ENCODE measurements around the gene RDH13. TPM values are rescaled to one million over a fixed set of nuclear protein-coding genes. Genes with fewer than 3 reads are reported as not detected.

Gene RDH13
- total and polyA plus RNA-seq, 4 donors = 8.9 to 11.7 (median 9.5) TPM

DNA sequence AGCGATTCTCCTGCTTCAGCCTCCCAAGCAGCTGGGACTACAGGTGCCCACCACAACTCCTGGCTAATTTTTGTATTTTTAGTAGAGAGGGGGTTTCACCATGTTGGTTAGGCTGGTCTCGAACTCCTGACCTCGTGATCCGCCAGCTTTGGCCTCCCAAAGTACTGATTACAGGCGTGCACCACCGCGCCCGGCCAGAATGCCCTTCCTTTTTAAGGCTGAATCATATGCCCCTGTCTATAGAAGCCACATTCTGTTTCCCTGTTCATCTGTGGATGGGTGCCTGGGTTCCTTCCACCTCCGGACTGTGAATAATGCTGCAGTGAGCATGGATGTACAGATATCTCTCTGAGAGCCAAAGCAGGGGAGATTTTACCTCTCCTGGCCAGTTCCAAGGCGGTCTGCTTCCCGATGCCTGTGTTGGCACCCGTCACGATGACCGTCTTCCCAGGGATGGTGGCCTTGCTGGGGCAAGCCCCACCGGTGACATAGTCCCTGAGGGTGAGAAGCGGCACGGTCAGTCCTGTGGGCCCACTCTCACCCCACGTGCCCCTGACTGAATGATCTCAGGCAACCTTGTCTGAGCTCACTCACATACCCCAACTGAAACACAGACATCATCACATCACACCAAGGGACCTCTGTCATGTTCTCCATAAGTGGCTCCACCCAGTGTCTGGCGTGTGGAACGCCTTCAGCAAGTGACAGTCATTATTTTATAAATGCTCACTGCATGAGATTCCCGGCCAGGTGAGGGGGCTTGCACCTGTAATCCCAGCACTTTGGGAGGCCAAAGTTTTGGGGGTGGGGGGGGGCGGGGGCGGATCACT lies 4.0 kb downstream of the RDH13 start:
- Histone ChIP-seq H3K27me3 (ENCODE audit: control insufficient read depth in 4 of 4, insufficient read depth in 4 of 4, low read length in 3 of 4) (no peaks in the 10 kb centered on the region), H3K9ac (ENCODE audit: low read depth in 1 of 2, low read length in 2 of 2) (no peak overlapping the region), H3K4me3 (ENCODE audit: low read depth in 1 of 3, low read length in 3 of 3) (no peak overlapping the region), H3K36me3 (ENCODE audit: control insufficient read depth in 4 of 4, insufficient read depth in 3 of 4, low read depth in 1 of 4, low read length in 3 of 4) (peaks cover 7 to 29% (median 16%) of the 10 kb centered on the region in 4 donors), H3K9me3 (ENCODE audit: control insufficient read depth in 4 of 4, low read length in 3 of 4) (no peaks in the 10 kb centered on the region), H3K4me1 (ENCODE audit: control insufficient read depth in 4 of 4, insufficient read depth in 4 of 4, low read length in 3 of 4) (peaks cover 0 to 7% (median 2%) of the 10 kb centered on the region in 4 donors), H3K27ac (ENCODE audit: low read depth in 1 of 2, low read length in 2 of 2) (no peak overlapping the region)
- 95% methylated on average over 23 of the region's 23 CpGs for WGBS
- DNase-seq (ENCODE audit: low spot score) = no peak
- TF ChIP-seq, protein P1, sequence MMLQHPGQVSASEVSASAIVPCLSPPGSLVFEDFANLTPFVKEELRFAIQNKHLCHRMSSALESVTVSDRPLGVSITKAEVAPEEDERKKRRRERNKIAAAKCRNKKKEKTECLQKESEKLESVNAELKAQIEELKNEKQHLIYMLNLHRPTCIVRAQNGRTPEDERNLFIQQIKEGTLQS (IDR thresholded peaks at IDR 0.05) = no peak
- TF ChIP-seq EGR1 (IDR thresholded peaks at IDR 0.05; ENCODE audit: low read depth in 2 of 2) (no peak), SP1 (IDR thresholded peaks at IDR 0.05) (no peak), HNF4A (conservative IDR thresholded peaks at IDR 0.05) (no peak), YY1 (IDR thresholded peaks at IDR 0.05) (no peak), JUND (IDR thresholded peaks at IDR 0.05) (no peak), RAD21 (IDR thresholded peaks at IDR 0.05) (no peak), FOXA1 (IDR thresholded peaks at IDR 0.05) (no peak), TAF1 (conservative IDR thresholded peaks at IDR 0.05) (no peak), GABPA (IDR thresholded peaks at IDR 0.05 in 1 of 2, conservative IDR thresholded peaks at IDR 0.05 in 1 of 2) (no peak), RXRA (IDR thresholded peaks at IDR 0.05) (no peak), HNF4G (IDR thresholded peaks at IDR 0.05) (no peak), NR2F2 (IDR thresholded peaks at IDR 0.05) (no peak), FOXA2 (IDR thresholded peaks at IDR 0.05) (no peak)
- TF ChIP-seq, protein P2, sequence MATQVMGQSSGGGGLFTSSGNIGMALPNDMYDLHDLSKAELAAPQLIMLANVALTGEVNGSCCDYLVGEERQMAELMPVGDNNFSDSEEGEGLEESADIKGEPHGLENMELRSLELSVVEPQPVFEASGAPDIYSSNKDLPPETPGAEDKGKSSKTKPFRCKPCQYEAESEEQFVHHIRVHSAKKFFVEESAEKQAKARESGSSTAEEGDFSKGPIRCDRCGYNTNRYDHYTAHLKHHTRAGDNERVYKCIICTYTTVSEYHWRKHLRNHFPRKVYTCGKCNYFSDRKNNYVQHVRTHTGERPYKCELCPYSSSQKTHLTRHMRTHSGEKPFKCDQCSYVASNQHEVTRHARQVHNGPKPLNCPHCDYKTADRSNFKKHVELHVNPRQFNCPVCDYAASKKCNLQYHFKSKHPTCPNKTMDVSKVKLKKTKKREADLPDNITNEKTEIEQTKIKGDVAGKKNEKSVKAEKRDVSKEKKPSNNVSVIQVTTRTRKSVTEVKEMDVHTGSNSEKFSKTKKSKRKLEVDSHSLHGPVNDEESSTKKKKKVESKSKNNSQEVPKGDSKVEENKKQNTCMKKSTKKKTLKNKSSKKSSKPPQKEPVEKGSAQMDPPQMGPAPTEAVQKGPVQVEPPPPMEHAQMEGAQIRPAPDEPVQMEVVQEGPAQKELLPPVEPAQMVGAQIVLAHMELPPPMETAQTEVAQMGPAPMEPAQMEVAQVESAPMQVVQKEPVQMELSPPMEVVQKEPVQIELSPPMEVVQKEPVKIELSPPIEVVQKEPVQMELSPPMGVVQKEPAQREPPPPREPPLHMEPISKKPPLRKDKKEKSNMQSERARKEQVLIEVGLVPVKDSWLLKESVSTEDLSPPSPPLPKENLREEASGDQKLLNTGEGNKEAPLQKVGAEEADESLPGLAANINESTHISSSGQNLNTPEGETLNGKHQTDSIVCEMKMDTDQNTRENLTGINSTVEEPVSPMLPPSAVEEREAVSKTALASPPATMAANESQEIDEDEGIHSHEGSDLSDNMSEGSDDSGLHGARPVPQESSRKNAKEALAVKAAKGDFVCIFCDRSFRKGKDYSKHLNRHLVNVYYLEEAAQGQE (IDR thresholded peaks at IDR 0.05) = no peak
- TF ChIP-seq, protein P3, sequence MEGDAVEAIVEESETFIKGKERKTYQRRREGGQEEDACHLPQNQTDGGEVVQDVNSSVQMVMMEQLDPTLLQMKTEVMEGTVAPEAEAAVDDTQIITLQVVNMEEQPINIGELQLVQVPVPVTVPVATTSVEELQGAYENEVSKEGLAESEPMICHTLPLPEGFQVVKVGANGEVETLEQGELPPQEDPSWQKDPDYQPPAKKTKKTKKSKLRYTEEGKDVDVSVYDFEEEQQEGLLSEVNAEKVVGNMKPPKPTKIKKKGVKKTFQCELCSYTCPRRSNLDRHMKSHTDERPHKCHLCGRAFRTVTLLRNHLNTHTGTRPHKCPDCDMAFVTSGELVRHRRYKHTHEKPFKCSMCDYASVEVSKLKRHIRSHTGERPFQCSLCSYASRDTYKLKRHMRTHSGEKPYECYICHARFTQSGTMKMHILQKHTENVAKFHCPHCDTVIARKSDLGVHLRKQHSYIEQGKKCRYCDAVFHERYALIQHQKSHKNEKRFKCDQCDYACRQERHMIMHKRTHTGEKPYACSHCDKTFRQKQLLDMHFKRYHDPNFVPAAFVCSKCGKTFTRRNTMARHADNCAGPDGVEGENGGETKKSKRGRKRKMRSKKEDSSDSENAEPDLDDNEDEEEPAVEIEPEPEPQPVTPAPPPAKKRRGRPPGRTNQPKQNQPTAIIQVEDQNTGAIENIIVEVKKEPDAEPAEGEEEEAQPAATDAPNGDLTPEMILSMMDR (IDR thresholded peaks at IDR 0.05; ENCODE audit: low read depth, low read length, missing input control) = no peak
- TF ChIP-seq, protein P4, sequence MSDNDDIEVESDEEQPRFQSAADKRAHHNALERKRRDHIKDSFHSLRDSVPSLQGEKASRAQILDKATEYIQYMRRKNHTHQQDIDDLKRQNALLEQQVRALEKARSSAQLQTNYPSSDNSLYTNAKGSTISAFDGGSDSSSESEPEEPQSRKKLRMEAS (IDR thresholded peaks at IDR 0.05) = no peak
- TF ChIP-seq, protein P5, sequence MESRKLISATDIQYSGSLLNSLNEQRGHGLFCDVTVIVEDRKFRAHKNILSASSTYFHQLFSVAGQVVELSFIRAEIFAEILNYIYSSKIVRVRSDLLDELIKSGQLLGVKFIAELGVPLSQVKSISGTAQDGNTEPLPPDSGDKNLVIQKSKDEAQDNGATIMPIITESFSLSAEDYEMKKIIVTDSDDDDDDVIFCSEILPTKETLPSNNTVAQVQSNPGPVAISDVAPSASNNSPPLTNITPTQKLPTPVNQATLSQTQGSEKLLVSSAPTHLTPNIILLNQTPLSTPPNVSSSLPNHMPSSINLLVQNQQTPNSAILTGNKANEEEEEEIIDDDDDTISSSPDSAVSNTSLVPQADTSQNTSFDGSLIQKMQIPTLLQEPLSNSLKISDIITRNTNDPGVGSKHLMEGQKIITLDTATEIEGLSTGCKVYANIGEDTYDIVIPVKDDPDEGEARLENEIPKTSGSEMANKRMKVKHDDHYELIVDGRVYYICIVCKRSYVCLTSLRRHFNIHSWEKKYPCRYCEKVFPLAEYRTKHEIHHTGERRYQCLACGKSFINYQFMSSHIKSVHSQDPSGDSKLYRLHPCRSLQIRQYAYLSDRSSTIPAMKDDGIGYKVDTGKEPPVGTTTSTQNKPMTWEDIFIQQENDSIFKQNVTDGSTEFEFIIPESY (IDR thresholded peaks at IDR 0.05) = no peak
